ENCODE measurements around the gene SLC14A1.
"Not testable (repeated sequence)": the region's sequence is repeated elsewhere in the genome, so short reads cannot be mapped to it uniquely, and the experiment has no call there.

Gene SLC14A1

DNA sequence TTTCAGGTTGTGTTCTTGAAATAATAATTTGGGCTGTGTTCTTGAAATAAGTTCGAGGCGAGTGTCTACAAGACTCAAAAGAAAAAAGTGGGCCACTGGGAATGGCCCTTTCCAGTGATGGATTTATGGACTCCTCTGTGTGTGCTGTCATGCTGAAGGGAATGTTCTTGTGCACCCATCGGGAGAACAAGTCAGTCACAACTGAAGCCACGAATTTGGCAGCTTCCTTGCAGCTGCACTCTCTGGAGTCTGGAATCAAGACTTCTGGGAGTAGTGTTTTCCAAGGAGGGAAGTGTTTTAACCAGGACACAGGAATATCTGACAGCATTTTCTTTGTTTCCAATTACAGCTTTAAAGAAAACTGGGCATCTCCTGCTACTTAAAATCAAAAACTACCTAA, 620 bp downstream of the SLC14A1 start:
- DNase-seq: no peak

DNA sequence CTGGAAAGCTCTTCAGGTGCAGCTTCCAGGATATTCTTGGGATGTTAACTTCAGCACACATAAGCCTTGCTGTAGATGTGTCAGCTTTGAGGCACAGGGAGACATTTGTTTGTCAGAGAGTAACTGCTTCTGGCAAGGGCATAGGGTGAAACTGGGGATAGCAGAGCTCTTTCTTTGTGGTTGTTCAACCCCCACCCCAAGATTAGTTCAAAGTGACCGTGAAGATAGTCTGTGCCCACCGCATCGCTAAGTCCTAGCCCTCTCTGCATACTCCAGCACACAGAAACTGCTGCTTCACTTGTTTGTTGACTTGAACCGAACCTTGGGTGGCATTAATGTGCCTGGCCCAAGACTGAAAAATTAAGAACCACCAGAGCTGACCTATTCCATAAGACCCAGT, 1.4 kb downstream of the SLC14A1 start:
- DNase-seq: no peak

DNA sequence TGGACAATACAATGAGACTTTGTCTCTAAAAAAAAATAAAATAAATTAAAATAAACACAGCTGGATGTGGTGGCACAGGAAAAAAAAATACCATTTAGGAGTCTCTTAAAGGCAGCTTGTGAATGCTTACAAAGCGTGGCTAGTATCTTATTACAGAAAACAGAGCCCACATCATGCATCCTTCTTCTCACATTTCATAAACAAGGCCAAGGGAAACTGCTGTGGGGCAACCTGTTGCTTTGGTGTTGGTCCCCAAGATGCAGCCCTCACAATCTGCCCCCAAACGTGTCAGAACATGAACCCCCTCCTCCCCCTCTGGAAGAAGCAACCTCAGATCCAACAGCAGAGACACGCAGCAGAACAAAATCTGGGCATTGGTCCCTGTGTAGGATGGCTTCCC, 2.6 kb downstream of the SLC14A1 start:
- DNase-seq: no peak

DNA sequence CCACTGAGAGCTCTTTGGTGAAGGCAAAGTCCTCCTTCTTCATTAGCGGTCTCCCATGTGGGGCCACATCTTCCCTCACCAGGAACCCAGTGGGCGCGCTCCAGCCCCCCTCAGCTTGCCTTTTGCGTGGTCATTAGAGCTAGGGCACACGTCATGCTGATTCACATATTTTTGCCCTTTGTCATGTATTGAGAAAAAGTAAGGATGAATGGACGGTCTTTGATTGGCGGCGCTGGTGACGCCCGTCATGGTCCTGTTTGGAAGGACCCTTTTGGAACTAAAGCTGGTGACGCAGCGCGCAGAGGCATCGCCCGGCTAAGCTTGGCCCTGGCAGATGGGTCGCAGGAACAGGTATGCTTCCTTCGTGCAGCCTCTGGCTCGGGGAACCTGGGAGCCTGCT, 3.1 kb downstream of the SLC14A1 start:
- no peak for DNase-seq

DNA sequence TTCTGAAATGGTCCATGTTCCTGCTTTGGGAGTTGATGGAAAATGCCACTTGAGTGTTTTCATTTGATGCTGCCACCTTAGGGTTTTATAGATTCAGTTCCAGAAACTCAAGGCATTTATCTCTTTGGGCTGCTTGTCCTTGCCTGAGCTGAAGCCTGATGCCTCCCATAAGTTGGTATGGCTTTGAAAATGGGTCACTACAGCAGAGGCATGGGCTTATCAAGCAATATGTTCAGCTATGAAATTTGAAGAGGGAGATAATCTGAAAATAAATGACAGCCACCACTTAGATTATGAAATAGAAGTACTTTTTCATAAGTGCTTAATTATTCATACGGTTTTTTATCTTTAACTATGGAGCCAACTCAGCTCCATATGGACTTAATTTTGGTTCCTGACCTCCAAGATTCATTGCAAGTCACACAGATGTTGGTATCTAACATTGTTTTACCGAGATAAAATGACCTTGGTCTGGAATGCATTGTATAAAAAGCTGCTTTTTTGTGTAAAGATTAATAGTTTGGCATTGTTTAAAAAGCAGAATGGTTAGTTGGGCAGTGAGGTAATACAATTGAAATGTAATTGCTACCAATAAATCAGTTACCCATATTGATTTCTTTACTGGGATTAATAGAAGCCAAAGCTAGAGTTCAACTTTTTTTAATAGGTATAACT, 4.5 kb downstream of the SLC14A1 start:
- no peak for DNase-seq

DNA sequence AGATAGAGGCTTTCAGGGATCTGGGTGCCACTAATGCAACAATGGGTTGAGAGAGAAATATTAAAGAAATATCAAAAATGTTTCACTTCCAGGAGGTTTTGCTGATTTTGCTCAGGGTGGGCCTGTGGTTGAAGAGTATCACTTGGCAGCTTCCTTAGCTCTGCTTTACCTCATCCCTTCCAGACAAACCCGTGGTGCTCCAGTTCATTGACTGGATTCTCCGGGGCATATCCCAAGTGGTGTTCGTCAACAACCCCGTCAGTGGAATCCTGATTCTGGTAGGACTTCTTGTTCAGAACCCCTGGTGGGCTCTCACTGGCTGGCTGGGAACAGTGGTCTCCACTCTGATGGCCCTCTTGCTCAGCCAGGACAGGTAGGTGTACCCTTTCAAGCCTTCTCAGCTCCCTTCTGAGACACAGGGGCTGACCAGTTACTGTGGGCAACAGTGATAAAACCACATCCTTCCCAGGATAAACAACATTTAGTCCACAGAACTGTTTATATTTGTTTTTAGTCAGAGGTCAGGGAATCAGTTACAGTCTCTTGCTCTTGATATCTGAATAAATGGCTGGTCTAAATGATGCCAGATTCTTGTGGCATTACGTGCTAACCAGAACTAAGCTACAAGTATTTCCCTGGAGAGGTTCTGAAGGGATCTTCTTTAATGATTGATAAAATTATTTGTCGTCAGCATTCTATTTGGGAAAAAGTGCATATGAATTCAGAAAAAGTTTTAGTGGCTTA, 7.0 kb downstream of the SLC14A1 start:
- no peak for DNase-seq

DNA sequence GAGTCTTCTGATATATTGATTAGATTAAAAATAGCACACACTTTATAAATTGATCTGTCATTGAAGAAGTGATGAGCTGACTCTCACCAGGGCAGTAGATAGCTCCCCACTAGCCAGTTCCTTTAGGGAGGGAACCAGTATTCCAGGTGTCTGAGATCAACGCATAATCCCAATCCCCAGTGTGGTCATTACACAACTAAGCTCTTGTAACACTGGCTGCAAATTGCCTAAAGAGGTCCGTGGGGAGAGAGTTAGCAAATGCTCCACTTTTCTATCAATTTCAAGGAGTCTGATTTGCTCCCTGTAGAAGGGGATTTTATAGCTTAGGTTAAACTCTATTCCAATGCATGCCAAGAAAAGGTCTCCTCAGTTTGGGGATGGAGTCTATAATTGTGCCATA, 7.7 kb downstream of the SLC14A1 start:
- no peak for DNase-seq

DNA sequence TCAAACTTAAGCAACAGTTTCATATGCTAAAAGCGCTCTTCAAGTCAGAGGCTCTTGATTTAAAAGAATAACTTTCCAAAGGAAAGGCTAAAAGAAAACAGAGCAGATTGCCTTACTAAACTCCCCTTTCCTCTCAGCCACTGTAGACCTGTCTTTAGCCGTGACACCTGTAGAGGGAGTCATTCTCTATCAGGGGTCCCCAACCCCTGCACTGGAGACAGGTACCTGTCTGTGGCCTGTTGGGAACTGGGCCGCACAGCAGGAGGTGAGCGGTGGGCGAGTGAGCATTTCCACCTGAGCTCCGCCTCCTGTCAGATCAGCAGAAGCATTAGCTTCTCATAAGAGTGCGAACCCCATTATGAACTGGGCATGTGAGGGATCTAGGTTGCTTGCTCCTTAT, 9.6 kb downstream of the SLC14A1 start:
- DNase-seq: no peak

DNA sequence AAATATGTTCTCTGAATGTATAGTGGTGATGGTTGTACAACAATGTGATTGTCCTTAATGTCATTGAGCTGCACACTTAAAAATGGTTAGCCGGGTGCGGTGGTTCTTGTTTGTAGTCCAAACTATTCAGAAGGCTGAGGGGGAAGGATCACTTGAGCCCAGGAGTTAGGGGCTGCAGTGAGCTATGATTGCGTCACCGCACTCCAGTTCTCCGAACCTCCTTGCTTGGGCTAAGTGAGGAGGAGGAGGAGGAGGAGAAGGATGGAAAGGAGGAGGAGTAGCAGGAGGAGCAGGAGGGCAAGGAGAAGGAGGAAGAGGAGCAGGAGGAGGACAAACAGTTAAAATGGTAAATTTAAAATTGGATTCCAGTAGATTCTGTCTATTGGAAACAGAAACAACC, 10.5 kb downstream of the SLC14A1 start:
- no peak for DNase-seq

DNA sequence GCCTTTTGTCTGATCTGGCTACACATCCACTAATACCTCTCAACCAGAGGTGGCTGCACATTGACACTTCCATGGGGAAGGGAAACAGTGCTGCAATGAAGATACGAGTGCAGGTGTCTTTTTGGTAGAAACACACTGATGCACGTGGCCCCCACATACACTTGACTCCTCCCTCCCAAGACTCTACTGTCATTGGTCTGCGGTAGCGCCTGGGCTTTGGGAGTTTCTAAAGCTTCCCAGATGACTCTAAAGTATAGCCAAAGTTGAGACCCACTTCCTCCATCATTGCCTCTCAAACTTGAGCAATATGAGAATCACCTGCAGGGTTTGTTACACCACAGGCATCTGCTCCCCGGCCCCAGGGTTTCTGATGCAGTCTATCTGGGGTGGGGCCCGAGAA, 11.0 kb downstream of the SLC14A1 start:
- no peak for DNase-seq

DNA sequence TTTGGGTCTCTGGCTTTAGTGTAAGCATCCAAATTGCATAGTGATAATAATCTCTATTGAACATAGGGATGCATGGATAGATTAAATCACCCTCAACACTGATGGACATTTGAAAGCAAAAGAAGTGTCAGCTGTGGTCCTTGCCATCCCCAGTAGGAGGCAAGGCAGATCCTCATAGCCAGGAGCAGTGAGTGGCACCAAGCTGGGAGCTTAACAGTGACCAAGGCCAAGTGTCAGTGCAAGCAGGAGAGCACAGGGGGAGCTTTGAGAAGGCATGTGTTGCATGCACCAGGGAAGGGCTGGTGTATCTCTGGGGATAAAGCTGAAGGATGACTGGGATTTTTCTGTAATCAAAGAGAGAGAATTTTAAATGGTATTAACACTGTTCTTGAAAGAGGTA, 14.7 kb downstream of the SLC14A1 start:
- DNase-seq: no peak

DNA sequence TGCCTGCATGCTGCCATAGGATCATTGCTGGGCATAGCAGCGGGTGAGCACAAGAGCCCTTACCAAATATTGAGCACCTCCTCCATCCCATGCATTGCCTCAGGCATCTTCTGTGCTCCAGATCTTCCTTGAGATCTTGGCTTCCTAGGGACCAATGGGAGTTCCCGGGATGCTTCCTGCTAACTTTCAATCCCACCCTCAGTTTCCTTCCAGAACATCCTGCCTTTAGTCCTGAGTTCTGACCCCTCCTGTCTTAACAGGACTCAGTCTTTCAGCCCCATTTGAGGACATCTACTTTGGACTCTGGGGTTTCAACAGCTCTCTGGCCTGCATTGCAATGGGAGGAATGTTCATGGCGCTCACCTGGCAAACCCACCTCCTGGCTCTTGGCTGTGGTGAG, 15.3 kb downstream of the SLC14A1 start:
- DNase-seq: no peak

DNA sequence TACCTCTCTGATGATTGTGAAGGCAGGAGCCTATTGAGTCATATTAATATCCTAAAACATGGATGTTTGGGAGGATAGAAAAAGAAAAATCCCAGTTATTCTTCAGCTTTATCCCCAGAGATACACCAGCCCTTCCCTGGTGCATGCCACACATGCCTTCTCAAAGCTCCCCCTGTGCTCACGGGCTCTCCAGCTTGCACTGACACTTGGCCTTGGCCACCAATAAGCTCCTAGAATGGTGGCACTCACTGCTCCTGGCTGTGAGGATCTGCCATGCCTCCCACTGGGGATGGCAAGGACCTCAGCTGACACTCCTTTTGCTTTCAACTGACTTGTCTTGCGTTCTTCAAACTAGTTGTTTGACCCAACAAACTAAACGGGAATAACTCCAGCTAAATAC, 15.9 kb downstream of the SLC14A1 start:
- no peak for DNase-seq

DNA sequence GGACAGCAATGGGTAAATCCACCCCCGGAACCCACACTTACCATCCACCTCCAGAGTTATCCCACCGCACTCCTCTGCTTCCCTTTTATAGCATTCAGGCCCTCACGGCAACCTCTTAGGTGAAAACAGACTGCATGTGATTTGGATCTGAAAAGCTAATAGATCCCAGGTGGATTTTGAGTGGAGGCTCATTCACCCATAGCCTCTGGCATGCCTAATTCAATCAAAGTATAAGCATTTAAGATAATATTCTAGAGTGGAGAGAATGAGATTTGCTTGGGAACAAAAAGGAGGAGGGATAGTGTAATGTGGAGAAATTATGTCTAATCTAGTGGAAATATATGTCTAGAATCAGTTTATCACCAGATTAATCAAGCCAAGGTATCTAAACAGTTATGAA, 17.1 kb downstream of the SLC14A1 start:
- DNase-seq: no peak

DNA sequence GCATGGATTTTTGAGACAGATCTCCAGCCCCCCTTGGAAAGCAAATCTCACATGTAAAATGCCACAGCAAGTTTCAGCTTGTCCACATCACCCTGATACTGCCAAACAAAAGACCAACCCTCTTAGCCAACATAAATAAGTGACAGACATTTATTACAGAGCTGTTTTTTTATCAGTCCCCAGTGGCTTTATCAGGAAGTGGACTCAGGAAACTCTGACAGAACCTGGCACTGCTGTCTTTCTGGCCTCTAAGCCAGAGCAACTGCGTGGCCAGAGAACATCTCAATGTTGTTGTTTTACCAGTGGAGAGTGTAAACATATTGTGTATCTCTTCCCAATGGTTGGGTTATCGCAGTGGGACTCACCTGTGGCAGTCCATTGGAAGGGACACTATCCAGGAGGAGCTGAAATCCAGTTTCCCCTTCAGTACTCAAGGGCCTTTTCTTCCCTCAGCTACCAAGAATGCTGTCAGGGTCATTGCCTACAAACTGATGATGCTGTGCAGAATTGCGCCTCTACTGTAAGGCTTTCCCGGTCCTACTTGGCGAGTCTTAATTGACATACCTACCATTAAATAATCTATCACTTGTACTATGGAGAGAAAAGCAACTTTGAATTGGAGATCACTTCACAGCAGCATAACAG, 22.0 kb downstream of the SLC14A1 start:
- no peak for DNase-seq

DNA sequence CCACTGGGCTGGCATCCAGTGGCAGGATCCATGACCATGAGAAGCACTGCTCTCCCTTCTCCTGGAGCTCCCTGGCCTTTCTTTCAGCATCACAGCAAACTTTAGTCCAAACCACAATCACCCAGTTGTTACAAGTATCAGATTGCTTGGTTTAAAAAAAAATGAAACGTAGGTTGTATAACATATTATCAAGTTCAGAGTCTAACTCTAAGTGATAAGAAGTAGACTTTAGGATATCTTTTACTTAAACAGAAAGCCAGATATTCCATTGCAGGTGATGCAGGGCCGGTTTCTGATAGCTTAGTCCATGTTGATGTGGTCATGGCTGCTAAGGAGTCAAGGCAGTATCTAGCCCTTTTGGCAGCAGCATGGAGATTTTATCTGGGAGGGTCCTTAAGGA, 24.5 kb downstream of the SLC14A1 start:
- no peak for DNase-seq

DNA sequence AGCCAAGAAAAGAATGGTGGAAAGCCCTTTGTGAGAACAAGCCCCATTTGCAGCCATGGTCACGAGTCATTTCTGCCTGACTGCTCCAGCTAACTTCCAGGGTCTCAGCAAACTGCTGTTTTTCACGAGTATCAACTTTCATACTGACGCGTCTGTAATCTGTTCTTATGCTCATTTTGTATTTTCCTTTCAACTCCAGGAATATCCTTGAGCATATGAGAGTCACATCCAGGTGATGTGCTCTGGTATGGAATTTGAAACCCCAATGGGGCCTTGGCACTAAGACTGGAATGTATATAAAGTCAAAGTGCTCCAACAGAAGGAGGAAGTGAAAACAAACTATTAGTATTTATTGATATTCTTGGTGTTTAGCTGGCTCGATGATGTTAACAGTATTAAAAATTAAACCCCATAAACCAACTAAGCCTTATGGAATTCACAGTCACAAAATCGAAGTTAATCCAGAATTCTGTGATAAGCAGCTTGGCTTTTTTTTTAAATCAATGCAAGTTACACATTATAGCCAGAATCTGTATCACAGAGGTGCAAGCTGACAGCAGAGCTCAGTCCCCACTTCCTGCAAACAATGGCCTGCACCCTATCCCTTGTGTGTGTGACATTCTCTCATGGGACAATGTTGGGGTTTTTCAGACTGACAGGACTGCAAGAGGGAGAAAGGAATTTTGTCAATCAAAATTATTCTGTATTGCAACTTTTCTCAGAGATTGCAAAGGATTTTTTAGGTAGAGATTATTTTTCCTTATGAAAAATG, 26.1 kb downstream of the SLC14A1 start:
- DNase-seq: no peak

DNA sequence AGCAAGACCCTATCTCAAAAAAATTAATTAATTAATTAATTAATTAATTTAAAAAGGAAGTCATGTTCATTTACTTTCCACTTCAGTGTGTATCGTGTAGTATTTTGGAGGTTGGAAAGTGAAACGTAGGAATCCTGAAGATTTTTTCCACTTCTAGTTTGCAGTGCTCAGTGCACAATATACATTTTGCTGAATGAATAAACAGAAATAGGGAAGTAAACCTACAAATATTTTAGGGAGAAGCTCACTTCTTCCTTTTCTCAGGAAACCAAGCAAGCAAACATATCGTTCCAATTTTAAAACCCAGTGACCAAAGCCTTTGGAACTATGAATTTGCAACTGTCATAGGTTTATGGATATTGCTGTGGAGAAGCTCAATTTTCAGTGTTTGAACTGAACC, 27.8 kb downstream of the SLC14A1 start:
- DNase-seq: no peak

DNA sequence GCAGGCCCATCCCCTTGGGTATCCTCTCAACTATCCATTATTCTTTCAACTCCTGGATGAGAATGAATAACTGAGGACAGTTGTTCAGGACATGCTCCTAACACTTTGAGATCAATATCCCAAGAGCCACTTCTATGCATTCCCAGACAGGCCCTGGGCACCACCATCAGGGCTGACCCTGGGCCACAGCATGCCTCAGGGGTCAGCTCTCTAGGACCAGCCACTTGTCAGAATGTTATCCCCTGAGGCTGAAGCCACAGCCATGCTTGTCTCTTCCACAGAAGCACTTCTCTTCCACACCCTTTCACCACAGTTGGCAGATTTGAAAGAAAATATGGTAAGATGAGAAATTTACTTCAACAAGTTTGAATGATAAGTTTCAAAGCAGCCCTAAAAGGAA, 28.7 kb downstream of the SLC14A1 start:
- DNase-seq: no peak

DNA sequence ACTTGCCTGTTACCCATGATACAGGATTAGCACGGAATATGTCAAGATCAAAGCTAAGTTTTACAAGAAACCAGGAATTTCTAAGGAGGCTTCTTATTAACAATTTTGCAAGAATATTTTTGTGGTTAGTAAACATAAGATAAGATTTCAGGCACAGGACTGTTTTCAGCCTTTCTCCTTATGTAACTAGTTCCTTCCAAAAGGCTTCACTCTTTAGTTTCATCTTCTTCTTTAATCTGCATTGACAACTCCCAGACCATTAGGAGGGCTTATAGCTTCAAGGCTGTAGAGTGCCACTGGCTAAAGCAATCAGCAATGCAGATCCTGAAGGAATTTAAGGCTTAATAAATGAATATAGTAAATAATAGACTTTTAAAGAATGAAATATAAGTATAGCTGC, 29.3 kb downstream of the SLC14A1 start:
- DNase-seq: no peak

DNA sequence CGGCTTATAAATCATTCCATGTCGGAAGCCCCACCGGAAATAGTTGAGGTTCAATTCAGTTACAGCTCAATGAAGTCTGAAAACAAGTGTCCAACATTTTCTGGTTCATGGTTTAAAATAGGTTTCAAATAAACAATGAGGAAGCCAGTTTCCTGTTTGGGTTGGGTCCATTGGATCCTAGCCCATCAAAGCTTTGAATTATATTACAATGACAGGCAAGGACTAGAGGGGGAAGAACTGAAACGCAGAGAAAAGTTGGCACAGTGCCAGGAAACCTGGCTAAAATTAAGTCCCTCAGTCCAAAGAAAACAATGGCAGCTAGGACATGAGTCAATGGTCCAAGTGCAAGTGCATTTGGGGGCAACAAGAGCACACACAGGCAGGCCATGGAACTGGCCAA, 32.0 kb downstream of the SLC14A1 start:
- DNase-seq: no peak

DNA sequence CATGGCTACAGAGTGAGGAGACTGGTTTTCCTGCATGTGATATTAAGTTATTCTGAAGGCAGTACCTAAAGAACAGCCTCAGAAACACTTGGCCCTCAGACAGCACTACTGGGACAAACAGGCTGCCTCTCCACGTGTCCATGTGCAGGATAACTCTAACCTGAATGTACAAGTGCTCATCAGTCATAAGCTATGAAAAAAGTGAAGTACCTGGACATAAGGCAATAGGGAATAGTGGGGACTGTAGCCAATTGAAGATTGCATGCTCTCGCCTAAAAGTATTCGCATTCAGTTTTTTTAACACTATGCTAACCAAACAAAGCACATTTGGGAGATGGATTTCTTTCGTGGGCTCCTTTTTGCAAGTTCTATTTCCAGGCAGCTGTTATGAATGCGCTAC, 33.0 kb downstream of the SLC14A1 start:
- DNase-seq: no peak

DNA sequence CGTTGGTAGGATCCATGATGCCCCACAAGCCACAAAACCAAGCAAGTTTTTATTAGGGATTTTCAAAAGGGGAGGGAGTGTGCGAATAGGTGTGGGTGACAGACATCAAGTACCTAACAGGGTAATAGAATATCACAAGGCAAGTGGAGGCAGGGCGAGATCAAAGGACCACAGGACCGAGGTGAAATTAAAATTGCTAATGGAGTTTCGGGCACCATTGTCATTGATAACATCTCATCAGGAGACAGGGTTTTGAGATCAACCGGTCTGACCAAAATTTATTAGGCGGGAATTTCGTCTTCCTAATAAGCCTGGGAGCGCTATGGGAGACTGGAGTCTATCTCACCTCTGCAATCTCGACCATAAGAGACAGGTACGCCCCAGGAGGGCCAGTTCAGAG, 33.7 kb downstream of the SLC14A1 start:
- DNase-seq: not testable (repeated sequence)

Measured in CD4-positive, alpha-beta T cell treated with Interferon gamma for 1 hour (primary cell).